A549 treated with AZD9567 at 1 μM for 4 hours (cell line): Measurements from ENCODE around the gene ZNF737. TPM values are rescaled to one million over a fixed set of nuclear protein-coding genes. Genes with fewer than 3 reads are reported as not detected.

Experiments used
- total RNA-seq: library from RNA; stranded (reverse); fragments of 200-300 nt; extraction: Qiagen RNA extraction; gene quantifications from 5 replicates; pipeline ENCODE4 v1.2.3, GENCODE V29; 2022; ENCODE audit not compliant: insufficient read depth

Gene ZNF737
- total RNA-seq = 0.02 to 0.07 TPM (median 0.05 TPM) in 4 of 5 replicates, not detected in the other

GRCh38 chr19:20565321-20566018 lies at the start of gene ZNF737:
TSS of gene ZNF737 (minus strand) at chr19:20565781. CDS start at chr19:20565640, 141 bp downstream.

Other genes with a start within 250 kb of the ZNF737 start
- not detected in 5 replicates for gene ZNF626, start 95.8 kb upstream of the ZNF737 start, total RNA-seq
- not detected in 5 replicates for gene ZNF66, start 210.5 kb upstream of the ZNF737 start, total RNA-seq